ENCODE measurements around the gene DISC1.
"Not testable (repeated sequence)": the region's sequence is repeated elsewhere in the genome, so short reads cannot be mapped to it uniquely, and the experiment has no call there.

Gene DISC1

GRCh38 chr1:231724041-231724440 lies 97.5 kb downstream of the DISC1 start:
- in situ Hi-C loops (cut with HindIII; ENCODE audit: low sequenced_read_pairs), result no loop called here

GRCh38 chr1:231724876-231725647 lies 98.5 kb downstream of the DISC1 start:
- in situ Hi-C loops (cut with HindIII; ENCODE audit: low sequenced_read_pairs), result no loop called here

GRCh38 chr1:231727171-231727570 lies 100.6 kb downstream of the DISC1 start:
- in situ Hi-C loops (cut with HindIII; ENCODE audit: low sequenced_read_pairs), result no loop called here

- in situ Hi-C loops (cut with HindIII; ENCODE audit: low sequenced_read_pairs), result not testable (repeated sequence)
Measured at GRCh38 chr1:231728987-231729386, 102.4 kb downstream of the DISC1 start.

GRCh38 chr1:231729544-231729943 lies 103.0 kb downstream of the DISC1 start:
- in situ Hi-C loops (cut with HindIII; ENCODE audit: low sequenced_read_pairs), result no loop called here

GRCh38 chr1:231731268-231731667 lies 104.7 kb downstream of the DISC1 start:
- in situ Hi-C loops (cut with HindIII; ENCODE audit: low sequenced_read_pairs), result no loop called here

GRCh38 chr1:231733063-231733462 lies 106.5 kb downstream of the DISC1 start:
- in situ Hi-C loops (cut with HindIII; ENCODE audit: low sequenced_read_pairs), result no loop called here

GRCh38 chr1:231733672-231734071 lies 107.1 kb downstream of the DISC1 start:
- in situ Hi-C loops (cut with HindIII; ENCODE audit: low sequenced_read_pairs), result no loop called here

- in situ Hi-C loops (cut with HindIII; ENCODE audit: low sequenced_read_pairs), result no loop called here
Measured at GRCh38 chr1:231734417-231734816, 107.8 kb downstream of the DISC1 start.

- in situ Hi-C loops (cut with HindIII; ENCODE audit: low sequenced_read_pairs), result no loop called here
Measured at GRCh38 chr1:231735411-231735810, 108.8 kb downstream of the DISC1 start.

GRCh38 chr1:231735941-231736340 lies 109.4 kb downstream of the DISC1 start:
- in situ Hi-C loops (cut with HindIII; ENCODE audit: low sequenced_read_pairs), result no loop called here

- in situ Hi-C loops (cut with HindIII; ENCODE audit: low sequenced_read_pairs), result no loop called here
Measured at GRCh38 chr1:231736464-231736863, 109.9 kb downstream of the DISC1 start.

- in situ Hi-C loops (cut with HindIII; ENCODE audit: low sequenced_read_pairs), result no loop called here
Measured at GRCh38 chr1:231738554-231738953, 112.0 kb downstream of the DISC1 start.

- in situ Hi-C loops (cut with HindIII; ENCODE audit: low sequenced_read_pairs), result loop anchor here (10.0 kb wide), 1 partner anchor 431 kb away; no protein-coding TSS in a partner anchor
Measured at GRCh38 chr1:231743966-231744365, 117.4 kb downstream of the DISC1 start.

GRCh38 chr1:231748760-231749415 lies 122.3 kb downstream of the DISC1 start:
- in situ Hi-C loops (cut with HindIII; ENCODE audit: low sequenced_read_pairs), result loop anchor here (10.0 kb wide), 1 partner anchor 426 kb away; no protein-coding TSS in a partner anchor

GRCh38 chr1:231750296-231750695 lies 123.7 kb downstream of the DISC1 start:
- in situ Hi-C loops (cut with HindIII; ENCODE audit: low sequenced_read_pairs), result no loop called here

- in situ Hi-C loops (cut with HindIII; ENCODE audit: low sequenced_read_pairs), result no loop called here
Measured at GRCh38 chr1:231750818-231751362, 124.3 kb downstream of the DISC1 start.

GRCh38 chr1:231751415-231751814 lies 124.8 kb downstream of the DISC1 start:
- in situ Hi-C loops (cut with HindIII; ENCODE audit: low sequenced_read_pairs), result no loop called here

GRCh38 chr1:231753313-231753712 lies 126.7 kb downstream of the DISC1 start:
- in situ Hi-C loops (cut with HindIII; ENCODE audit: low sequenced_read_pairs), result no loop called here

GRCh38 chr1:231757101-231757404 lies 130.5 kb downstream of the DISC1 start:
- in situ Hi-C loops (cut with HindIII; ENCODE audit: low sequenced_read_pairs), result no loop called here

GRCh38 chr1:231757759-231758158 lies 131.2 kb downstream of the DISC1 start:
- in situ Hi-C loops (cut with HindIII; ENCODE audit: low sequenced_read_pairs), result no loop called here

- in situ Hi-C loops (cut with HindIII; ENCODE audit: low sequenced_read_pairs), result no loop called here
Measured at GRCh38 chr1:231761252-231761651, 134.7 kb downstream of the DISC1 start.

Data from endothelial cell of hepatic sinusoid (primary cell).